MCF 10A (cell line): ENCODE results near the gene OR1F1. TPM values are rescaled to one million over a fixed set of nuclear protein-coding genes. Genes with fewer than 3 reads are reported as not detected.

Experiments
- BruUV-seq: library from RNA; stranded (reverse); fragments of 400-500 nt; replicated peaks from 2 replicates; lab custom pipeline; 2021; lab: Mats Ljungman, UMichigan
- CTCF ChIA-PET: fragments of 300-600 bp; sonication (Branson Sonifier 250); formaldehyde crosslinking; extraction: SDS; loops from one replicate; lab custom pipeline; 2021; ENCODE audit warnings: antibody characterized with exemption, inconsistent platforms; lab: Yijun Ruan, JAX
- POLR2A ChIA-PET: fragments of 300-600, 350-650 bp; sonication (Branson Sonifier 250); formaldehyde crosslinking; extraction: SDS; loops from one replicate; lab custom pipeline; 2020; ENCODE audit warnings: antibody characterized with exemption, inconsistent platforms; lab: Yijun Ruan, JAX
- DNase-seq: peaks from one replicate; pipeline ENCODE4 v3.0.0-alpha.2; 2018; ENCODE audit not compliant: unreplicated experiment
- H3K27ac Mint-ChIP-seq: one replicate; pipeline ENCODE4 v1.8.0; 2022; ENCODE audit warnings: mild to moderate bottlenecking, low read depth, mixed read lengths; ENCODE audit not compliant: unreplicated experiment
- H3K27me3 Mint-ChIP-seq: one replicate; pipeline ENCODE4 v1.8.0; 2022; ENCODE audit warnings: mixed read lengths; ENCODE audit not compliant: insufficient read depth, unreplicated experiment
- H3K36me3 Mint-ChIP-seq: one replicate; pipeline ENCODE4 v1.8.0; 2022; ENCODE audit warnings: mild to moderate bottlenecking, moderate library complexity, mixed read lengths; ENCODE audit not compliant: insufficient read depth, unreplicated experiment
- H3K4me1 Mint-ChIP-seq: one replicate; pipeline ENCODE4 v1.8.0; 2022; ENCODE audit warnings: mixed read lengths; ENCODE audit not compliant: insufficient read depth, unreplicated experiment
- H3K4me3 Mint-ChIP-seq: one replicate; pipeline ENCODE4 v1.8.0; 2022; ENCODE audit warnings: mild to moderate bottlenecking, moderate library complexity, mixed read lengths; ENCODE audit not compliant: unreplicated experiment
- H3K9me3 Mint-ChIP-seq: one replicate; pipeline ENCODE4 v1.8.0; 2022; ENCODE audit warnings: mixed read lengths; ENCODE audit not compliant: unreplicated experiment
- CTCF ChIP-seq: fragments of 200-600 bp; IDR thresholded peaks from one replicate; pipeline ENCODE4 v1.8.0; 2022; ENCODE audit warnings: antibody characterized with exemption, mild to moderate bottlenecking; ENCODE audit not compliant: unreplicated experiment
- intact Hi-C: fragments of 100-400 bp; cut with micrococcal nuclease; formaldehyde crosslinking; loops from 2 replicates; pipeline ENCODE4 v1.14.1; 2022
- total RNA-seq: library from RNA; stranded (reverse); gene quantifications from 2 replicates; pipeline ENCODE4 v1.2.3, GENCODE V29; 2022

The OR1F1 gene
- total RNA-seq, 1 experiment from 2014 or later, result not detected

DNA sequence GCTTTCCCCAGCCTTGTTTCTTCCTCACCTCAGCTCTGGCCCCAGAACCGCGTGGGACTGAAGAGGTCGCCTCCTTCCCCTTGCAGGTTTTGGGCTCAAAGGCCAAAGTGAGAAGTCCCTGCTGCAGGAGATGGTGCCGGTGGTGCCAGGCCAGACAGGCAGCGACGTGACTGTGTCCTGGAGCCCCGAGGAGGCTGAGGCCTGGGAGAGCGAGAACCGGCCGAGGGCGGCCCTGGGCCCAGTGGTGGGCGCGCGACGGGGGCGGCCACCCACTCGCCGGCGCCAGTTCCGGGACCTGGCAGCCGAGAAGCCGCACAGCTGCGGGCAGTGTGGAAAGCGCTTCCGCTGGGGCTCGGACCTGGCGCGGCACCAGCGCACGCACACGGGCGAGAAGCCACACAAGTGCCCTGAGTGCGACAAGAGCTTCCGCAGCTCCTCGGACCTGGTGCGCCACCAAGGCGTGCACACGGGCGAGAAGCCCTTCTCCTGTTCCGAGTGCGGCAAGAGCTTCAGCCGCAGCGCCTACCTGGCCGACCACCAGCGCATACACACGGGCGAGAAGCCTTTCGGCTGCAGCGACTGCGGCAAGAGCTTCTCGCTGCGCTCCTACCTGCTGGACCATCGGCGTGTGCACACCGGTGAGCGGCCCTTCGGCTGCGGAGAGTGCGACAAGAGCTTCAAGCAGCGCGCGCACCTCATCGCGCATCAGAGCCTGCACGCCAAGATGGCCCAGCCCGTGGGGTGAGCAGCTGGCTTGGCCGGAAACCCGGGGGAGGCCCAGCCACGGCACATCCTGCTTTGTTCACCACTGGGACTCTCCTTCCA is 47.2 kb upstream of the OR1F1 start:
- H3K4me1 Mint-ChIP-seq, result no peaks in the 10 kb centered on the region
- CTCF ChIA-PET, result interaction anchor here (0.5 to 1.7 kb wide), 5 partner anchors 9 to 234 kb away, joined by 3 to 15 read pairs (median 4); no protein-coding TSS in a partner anchor
- POLR2A ChIA-PET, result interaction anchor here (0.8 kb wide), 1 partner anchor 10 kb away, joined by 3 read pairs; no protein-coding TSS in a partner anchor

GRCh38 chr16:3141781-3142311 is 46.2 kb upstream of the OR1F1 start:
- intact Hi-C loops, result no loop called here
- no peak for DNase-seq
- Mint-ChIP-seq H3K4me1 (no peaks in the 10 kb centered on the region), H3K36me3 (peaks cover 31% of the 10 kb centered on the region), H3K9me3 (no peaks in the 10 kb centered on the region), H3K27me3 (no peaks in the 10 kb centered on the region), H3K4me3 (no peak overlapping the region), H3K27ac (no peak overlapping the region)
- no peak for TF ChIP-seq CTCF
- POLR2A ChIA-PET, result no interaction called here
- BruUV-seq, result no TSS peak
- CTCF ChIA-PET, result interaction anchor here (0.6 to 1.7 kb wide), 2 partner anchors 12 to 90 kb away, joined by 4 to 15 read pairs; no protein-coding TSS in a partner anchor

More for the DNA sequence above, 47.2 kb upstream of the OR1F1 start:
- H3K4me3 Mint-ChIP-seq, result no peak overlapping the region
- intact Hi-C loops, result no loop called here
- DNase-seq, result no peak
- H3K36me3 Mint-ChIP-seq, result peaks cover 31% of the 10 kb centered on the region
- TF ChIP-seq CTCF, result no peak
- H3K27me3 Mint-ChIP-seq, result no peaks in the 10 kb centered on the region
- no TSS peak for BruUV-seq
- H3K9me3 Mint-ChIP-seq, result no peaks in the 10 kb centered on the region
- H3K27ac Mint-ChIP-seq, result no peak overlapping the region

DNA sequence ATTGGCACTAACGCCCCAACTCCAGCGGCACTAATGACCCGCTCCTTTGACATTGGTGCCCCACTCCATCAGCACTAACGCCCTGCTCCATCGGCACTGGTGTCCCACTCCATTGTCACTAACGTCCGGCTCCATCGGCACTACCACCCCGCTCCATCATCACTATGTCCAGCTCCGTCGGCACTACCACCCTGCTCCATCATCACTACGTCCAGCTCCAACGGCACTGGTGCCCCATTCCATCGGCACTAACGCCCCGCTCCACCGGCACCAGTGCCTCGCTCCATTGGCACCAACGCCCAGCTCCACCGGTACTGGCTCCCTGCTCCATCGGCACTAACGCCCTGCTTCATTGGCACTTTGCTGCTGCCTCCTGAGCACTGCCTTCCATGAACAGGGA is 45.7 kb upstream of the OR1F1 start:
- no peak for TF ChIP-seq CTCF
- no peaks in the 10 kb centered on the region for H3K9me3 Mint-ChIP-seq
- no peak overlapping the region for H3K27ac Mint-ChIP-seq
- H3K4me3 Mint-ChIP-seq, result no peak overlapping the region
- POLR2A ChIA-PET, result interaction anchor here (0.7 kb wide), 1 partner anchor 61 kb away, joined by 3 read pairs; no protein-coding TSS in a partner anchor
- no peak for DNase-seq
- no peaks in the 10 kb centered on the region for H3K4me1 Mint-ChIP-seq
- CTCF ChIA-PET, result interaction anchor here (0.6 kb wide), 1 partner anchor 12 kb away, joined by 3 read pairs; no protein-coding TSS in a partner anchor
- H3K27me3 Mint-ChIP-seq, result no peaks in the 10 kb centered on the region
- H3K36me3 Mint-ChIP-seq, result peaks cover 31% of the 10 kb centered on the region
- intact Hi-C loops, result no loop called here
- BruUV-seq, result no TSS peak

GRCh38 chr16:3142770-3143169 is 45.2 kb upstream of the OR1F1 start:
- Mint-ChIP-seq H3K27ac (no peak overlapping the region), H3K36me3 (peaks cover 31% of the 10 kb centered on the region), H3K4me3 (no peak overlapping the region), H3K27me3 (no peaks in the 10 kb centered on the region), H3K4me1 (no peaks in the 10 kb centered on the region), H3K9me3 (no peaks in the 10 kb centered on the region)
- BruUV-seq, result no TSS peak
- ChIA-PET POLR2A (interaction anchor here (0.7 to 4.1 kb wide), 2 partner anchors 8 to 61 kb away, joined by 3 to 24 read pairs; partner anchors contain the start of gene ZNF213), CTCF (interaction anchor here (0.6 kb wide), 1 partner anchor 12 kb away, joined by 3 read pairs; no protein-coding TSS in a partner anchor)
- DNase-seq, result no peak
- no peak for TF ChIP-seq CTCF
- intact Hi-C loops, result no loop called here
